Measurements from ENCODE around the gene TFB2M.

GRCh38 chr1:246591504-246591903 lies 25.4 kb upstream of the TFB2M start:
- TF ChIP-seq MEIS2 (CRISPR knock-in tag; IDR thresholded peaks at IDR 0.05): no peak
- no peak for TF ChIP-seq KAT7 (CRISPR knock-in tag; IDR thresholded peaks at IDR 0.05; ENCODE audit: borderline replicate concordance)
- no peak for TF ChIP-seq THRA (CRISPR knock-in tag; IDR thresholded peaks at IDR 0.05; ENCODE audit: borderline replicate concordance)
- TF ChIP-seq ZNF644 (CRISPR knock-in tag; IDR thresholded peaks at IDR 0.05; ENCODE audit: low read depth): no peak
- no peak for TF ChIP-seq CTCF (CRISPR knock-in tag; IDR thresholded peaks at IDR 0.05)
- no peak for TF ChIP-seq ZUFSP (CRISPR knock-in tag; IDR thresholded peaks at IDR 0.05; ENCODE audit: borderline replicate concordance)
- TF ChIP-seq POLR2A (IDR thresholded peaks at IDR 0.05; ENCODE audit: insufficient read depth in 1 of 2, low read depth in 2 of 2, low read length in 2 of 2): no peak
- TF ChIP-seq ZNF251 (CRISPR knock-in tag; IDR thresholded peaks at IDR 0.05): no peak
- no peak for TF ChIP-seq ZNF777 (CRISPR knock-in tag; IDR thresholded peaks at IDR 0.05)
- TF ChIP-seq SNRNP70 (IDR thresholded peaks at IDR 0.05; ENCODE audit: low read depth, low read length): no peak
